CD14-positive monocyte (primary cell): ENCODE results near the gene BAG5. TPM values are rescaled to one million over a fixed set of nuclear protein-coding genes. Genes with fewer than 3 reads are reported as not detected.

Experiments used
- DNase-seq, 3 donors: peaks; one replicate each; pipeline ENCODE4 v3.0.0-alpha.2; 2011 to 2022
- H2AFZ ChIP-seq: 2 replicates; pipeline ENCODE4 v1.6.0; 2012; ENCODE audit warnings: mild to moderate bottlenecking, low read depth, low read length, inconsistent platforms; ENCODE audit not compliant: insufficient read depth, poor library complexity, severe bottlenecking
- H3K27ac ChIP-seq, 2 donors: 1 replicate in 1 of 2; 2 replicates in 1 of 2; pipeline ENCODE4 v1.5.1; 2012 to 2013; ENCODE audit warnings: low read length in 2 of 2, control low read depth in 1 of 2, inconsistent platforms in 1 of 2, low read depth in 1 of 2, mild to moderate bottlenecking in 1 of 2
- H3K27me3 ChIP-seq, 2 donors: one replicate each; pipeline versions ENCODE4 v1.6.0 to v1.6.1; 2011 to 2013; ENCODE audit warnings: low read length in 2 of 2; ENCODE audit not compliant: control insufficient read depth in 2 of 2, insufficient read depth in 2 of 2
- H3K36me3 ChIP-seq, 2 donors: replicated peaks in 1 of 2; 1 replicate in 1 of 2; 2 replicates in 1 of 2; pipeline versions ENCODE4 v1.5.1 to v1.6.1; 2012 to 2013; ENCODE audit warnings: low read length in 2 of 2, control low read depth in 1 of 2, inconsistent platforms in 1 of 2, mild to moderate bottlenecking in 1 of 2; ENCODE audit not compliant: insufficient read depth in 2 of 2, control insufficient read depth in 1 of 2
- H3K4me1 ChIP-seq, 2 donors: 1 replicate in 1 of 2; 2 replicates in 1 of 2; pipeline versions ENCODE4 v1.5.1 to v1.6.1; 2012 to 2013; ENCODE audit warnings: low read length in 2 of 2, control low read depth in 1 of 2, inconsistent platforms in 1 of 2, mild to moderate bottlenecking in 1 of 2, moderate library complexity in 1 of 2; ENCODE audit not compliant: insufficient read depth in 2 of 2, control insufficient read depth in 1 of 2
- H3K4me2 ChIP-seq: replicated peaks from 2 replicates; pipeline ENCODE3; 2012; ENCODE audit warnings: low read length, moderate library complexity, mild to moderate bottlenecking; ENCODE audit not compliant: poor library complexity, severe bottlenecking; ENCODE audit errors: extremely low read depth
- H3K4me3 ChIP-seq, 3 experiments: fragments of 200-600 bp in 1 of 3; sonication (generic) in 1 of 3; replicated peaks in 1 of 3; 1 replicate in 2 of 3; 2 replicates in 1 of 3; pipeline ENCODE4 v1.5.1; 2011 to 2013; ENCODE audit warnings: low read length in 3 of 3, mild to moderate bottlenecking in 3 of 3, control low read depth in 2 of 3, low read depth in 2 of 3, inconsistent platforms in 1 of 3, moderate library complexity in 1 of 3
- H3K79me2 ChIP-seq: 2 replicates; pipeline ENCODE4 v1.6.0; 2012; ENCODE audit warnings: mild to moderate bottlenecking, control low read depth, inconsistent platforms, low read length, moderate library complexity; ENCODE audit not compliant: insufficient read depth
- H3K9ac ChIP-seq: 2 replicates; pipeline ENCODE4 v1.6.0; 2017; ENCODE audit warnings: low read length, mild to moderate bottlenecking; ENCODE audit not compliant: insufficient read depth, poor library complexity, severe bottlenecking
- H3K9me3 ChIP-seq, 2 donors: replicated peaks in 1 of 2; 1 replicate in 1 of 2; 2 replicates in 1 of 2; pipeline versions ENCODE4 v1.5.1 to v1.6.1; 2012 to 2013; ENCODE audit warnings: low read length in 2 of 2, control low read depth in 1 of 2; ENCODE audit not compliant: control insufficient read depth in 1 of 2, insufficient read depth in 1 of 2
- H4K20me1 ChIP-seq: 2 replicates; pipeline ENCODE4 v1.6.0; 2012; ENCODE audit warnings: mild to moderate bottlenecking, low read length, control low read depth, moderate library complexity; ENCODE audit not compliant: insufficient read depth
- H3K27ac Mint-ChIP-seq, 7 donors: one replicate each; pipeline ENCODE4 v1.8.0; 2020; ENCODE audit warnings: mild to moderate bottlenecking in 7 of 7, mixed read lengths in 7 of 7, moderate library complexity in 6 of 7, inconsistent platforms in 2 of 7
- H3K27me3 Mint-ChIP-seq, 3 donors: one replicate each; pipeline ENCODE4 v1.8.0; 2021 to 2022; ENCODE audit warnings: low read depth in 3 of 3, mild to moderate bottlenecking in 3 of 3, mixed read lengths in 3 of 3, moderate library complexity in 3 of 3, inconsistent platforms in 1 of 3
- H3K36me3 Mint-ChIP-seq, 2 donors: one replicate each; pipeline ENCODE4 v1.8.0; 2020; ENCODE audit warnings: mixed read lengths in 2 of 2, inconsistent platforms in 1 of 2, mild to moderate bottlenecking in 1 of 2
- H3K4me1 Mint-ChIP-seq: one replicate; pipeline ENCODE4 v1.8.0; 2020; ENCODE audit warnings: mild to moderate bottlenecking, mixed read lengths
- H3K4me3 Mint-ChIP-seq, 2 donors: one replicate each; pipeline ENCODE4 v1.8.0; 2020; ENCODE audit warnings: mild to moderate bottlenecking in 2 of 2, mixed read lengths in 2 of 2, moderate library complexity in 1 of 2
- H3K9me3 Mint-ChIP-seq, 7 donors: one replicate each; pipeline ENCODE4 v1.8.0; 2020 to 2022; ENCODE audit warnings: mixed read lengths in 7 of 7, mild to moderate bottlenecking in 6 of 7, moderate library complexity in 6 of 7, inconsistent platforms in 2 of 7
- WGBS: methylation state at CpG from one replicate; pipeline ENCODE4 v1.1.5; 2013; ENCODE audit warnings: missing lambda C conversion rate; ENCODE audit not compliant: insufficient coverage; 5-methylcytosine and 5-hydroxymethylcytosine counted together
- intact Hi-C, 2 donors: fragments of 100-400 bp; cut with micrococcal nuclease; formaldehyde crosslinking; loops; one replicate each; pipeline versions ENCODE4 v1.15.0 to v1.15.1; 2023
- polyA plus RNA-seq, 3 donors: library from polyadenylated mRNA; depleted of rRNA in 1 of 3; unstranded in 2 of 3; stranded (reverse) in 1 of 3; fragments of 300-500 nt in 2 of 3; fragments of >200 nt in 1 of 3; fragmentation: Illumina TruSeq in 2 of 3; gene quantifications; 1 replicate in 2 of 3; 2 replicates in 1 of 3; pipeline ENCODE4 v1.2.3, GENCODE V29; 2012 to 2021
- TF ChIP-seq, protein P1 (sequence below): fragments of 200-600 bp; IDR thresholded peaks from one replicate; pipeline ENCODE4 v1.8.0; 2022; ENCODE audit warnings: antibody characterized with exemption, mild to moderate bottlenecking

Gene BAG5
- polyA plus RNA-seq, 3 donors: 4.7 to 33.1 (median 30.1) TPM

DNA sequence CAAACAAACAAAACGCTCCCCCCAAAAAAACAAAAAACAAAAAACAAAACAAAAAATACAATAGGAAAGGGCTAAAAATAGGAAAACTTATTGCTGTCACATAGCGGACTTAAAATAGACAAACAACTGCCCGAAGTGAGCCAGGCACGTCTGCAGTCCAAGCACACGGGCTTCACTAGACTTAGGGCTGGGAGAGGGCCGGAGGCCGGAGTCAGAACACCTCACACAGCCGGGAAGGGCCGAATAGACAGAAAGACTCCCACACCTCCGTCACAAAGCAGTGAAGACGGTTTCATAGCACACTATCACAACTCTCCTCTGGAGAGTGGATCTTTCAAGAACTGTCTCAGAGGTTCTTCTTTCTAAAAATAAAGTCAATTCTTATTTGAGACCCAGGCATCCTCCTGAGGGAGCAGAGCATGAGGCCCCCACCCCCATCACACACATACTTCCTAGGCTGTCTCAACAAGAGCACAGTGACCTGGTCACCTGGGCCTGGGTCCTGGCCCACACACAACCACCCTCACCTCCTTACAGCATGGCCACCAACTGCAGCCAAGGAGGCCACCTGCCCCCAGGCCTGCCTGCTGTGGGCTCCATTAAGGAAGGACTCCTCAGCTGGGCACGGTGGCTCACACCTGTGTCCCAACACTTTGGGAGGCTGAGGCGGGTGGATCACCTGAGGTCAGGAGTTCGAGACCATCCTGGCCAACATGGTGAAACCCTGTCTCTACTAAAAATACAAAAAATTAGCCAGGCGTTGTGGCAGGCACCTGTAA, 6.7 kb downstream of the BAG5 start:
- Histone ChIP-seq H3K9ac (no peak overlapping the region), H3K27ac (no peak overlapping the region), H3K9me3 (no peaks in the 10 kb centered on the region), H3K4me3 (no peak overlapping the region), H2AFZ (no peak overlapping the region), H3K36me3 (peaks cover 22 to 50% of the 10 kb centered on the region in 2 donors), H3K27me3 (no peaks in the 10 kb centered on the region), H3K79me2 (peaks cover 45% of the 10 kb centered on the region), H3K4me2 (no peak overlapping the region), H3K4me1 (peaks cover 0 to 5% of the 10 kb centered on the region in 2 donors), H4K20me1 (peaks cover 81% of the 10 kb centered on the region)
- TF ChIP-seq, protein P1, sequence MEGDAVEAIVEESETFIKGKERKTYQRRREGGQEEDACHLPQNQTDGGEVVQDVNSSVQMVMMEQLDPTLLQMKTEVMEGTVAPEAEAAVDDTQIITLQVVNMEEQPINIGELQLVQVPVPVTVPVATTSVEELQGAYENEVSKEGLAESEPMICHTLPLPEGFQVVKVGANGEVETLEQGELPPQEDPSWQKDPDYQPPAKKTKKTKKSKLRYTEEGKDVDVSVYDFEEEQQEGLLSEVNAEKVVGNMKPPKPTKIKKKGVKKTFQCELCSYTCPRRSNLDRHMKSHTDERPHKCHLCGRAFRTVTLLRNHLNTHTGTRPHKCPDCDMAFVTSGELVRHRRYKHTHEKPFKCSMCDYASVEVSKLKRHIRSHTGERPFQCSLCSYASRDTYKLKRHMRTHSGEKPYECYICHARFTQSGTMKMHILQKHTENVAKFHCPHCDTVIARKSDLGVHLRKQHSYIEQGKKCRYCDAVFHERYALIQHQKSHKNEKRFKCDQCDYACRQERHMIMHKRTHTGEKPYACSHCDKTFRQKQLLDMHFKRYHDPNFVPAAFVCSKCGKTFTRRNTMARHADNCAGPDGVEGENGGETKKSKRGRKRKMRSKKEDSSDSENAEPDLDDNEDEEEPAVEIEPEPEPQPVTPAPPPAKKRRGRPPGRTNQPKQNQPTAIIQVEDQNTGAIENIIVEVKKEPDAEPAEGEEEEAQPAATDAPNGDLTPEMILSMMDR: no peak
- H3K27ac Mint-ChIP-seq: no peak overlapping the region
- H3K27me3 Mint-ChIP-seq: peaks cover 0 to 1% (median 0%) of the 10 kb centered on the region in 3 donors
- H3K4me1 Mint-ChIP-seq: peaks cover 10% of the 10 kb centered on the region
- intact Hi-C loops: no loop called here
- no peak for DNase-seq
- no peak overlapping the region for H3K4me3 Mint-ChIP-seq
- 96% methylated on average over 9 of the region's 15 CpGs for WGBS
- peaks cover 33 to 40% of the 10 kb centered on the region in 2 donors for H3K36me3 Mint-ChIP-seq
- no peaks in the 10 kb centered on the region for H3K9me3 Mint-ChIP-seq

DNA sequence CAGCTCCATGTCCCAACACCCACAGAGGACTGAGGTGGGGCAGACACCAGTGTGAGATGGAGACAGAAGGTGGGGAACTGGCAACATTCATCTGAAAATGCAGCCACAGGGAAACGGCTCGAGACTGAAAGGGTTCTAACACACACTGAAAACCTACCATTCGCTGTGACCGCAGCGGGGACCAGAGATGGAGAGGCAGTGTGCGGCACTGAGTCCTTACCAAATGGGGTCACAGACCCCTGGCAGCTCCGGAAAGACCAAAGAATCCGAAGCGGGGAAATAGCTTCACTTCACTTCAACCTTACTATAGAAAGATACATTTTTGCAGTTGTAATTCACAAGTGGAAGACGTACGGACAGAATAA, 9.6 kb downstream of the BAG5 start:
- peaks cover 59% of the 10 kb centered on the region for H4K20me1 ChIP-seq
- H3K4me2 ChIP-seq: no peak overlapping the region
- peaks cover 16% of the 10 kb centered on the region for H3K79me2 ChIP-seq
- no peaks in the 10 kb centered on the region for H3K4me1 ChIP-seq
- Mint-ChIP-seq H3K27me3 (peaks cover 0 to 1% (median 0%) of the 10 kb centered on the region in 3 donors), H3K9me3 (no peaks in the 10 kb centered on the region), H3K4me3 (no peak overlapping the region), H3K36me3 (peaks cover 7 to 15% of the 10 kb centered on the region in 2 donors), H3K27ac (peak overlapping the region in 1 of 7 donors; percentile 1), H3K4me1 (peaks cover 2% of the 10 kb centered on the region)
- no peak overlapping the region for H3K9ac ChIP-seq
- TF ChIP-seq, protein P1: no peak
- intact Hi-C loops: no loop called here
- DNase-seq: no peak
- WGBS: 97% methylated on average over 4 of the region's 11 CpGs
- H2AFZ ChIP-seq: no peak overlapping the region
- no peak overlapping the region for H3K4me3 ChIP-seq
- H3K36me3 ChIP-seq: peaks cover 2 to 22% of the 10 kb centered on the region in 2 donors
- no peak overlapping the region for H3K27ac ChIP-seq
- H3K27me3 ChIP-seq: no peaks in the 10 kb centered on the region
- no peaks in the 10 kb centered on the region for H3K9me3 ChIP-seq
